Transverse colon (tissue), 4 donors: ENCODE data around the gene LPCAT1. TPM values are rescaled to one million over a fixed set of nuclear protein-coding genes. Genes with fewer than 3 reads are reported as not detected.

ENCODE experiments used
- DNase-seq: peaks from one replicate; pipeline ENCODE4 v3.0.0-alpha.2; 2019
- H3K27ac ChIP-seq, 4 donors: fragments of 200-600 bp; sonication (generic); 2 replicates each; pipeline ENCODE4 v1.5.1; 2016 to 2018; ENCODE audit warnings: inconsistent platforms in 4 of 4
- H3K27me3 ChIP-seq: fragments of 200-600 bp; sonication (generic); 2 replicates; pipeline ENCODE4 v1.5.1; 2017; ENCODE audit warnings: inconsistent platforms
- H3K36me3 ChIP-seq, 4 donors: fragments of 200-600 bp; sonication (generic); 2 replicates each; pipeline ENCODE4 v1.5.1; 2017 to 2019; ENCODE audit warnings: inconsistent platforms in 4 of 4
- H3K4me1 ChIP-seq, 4 donors: fragments of 200-600 bp; sonication (generic); 2 replicates each; pipeline ENCODE4 v1.5.1; 2017 to 2020; ENCODE audit warnings: inconsistent platforms in 4 of 4
- H3K4me3 ChIP-seq, 4 donors: fragments of 200-600 bp; sonication (generic); 1 replicate in 1 of 4; 2 replicates in 3 of 4; pipeline versions ENCODE4 v1.5.1 to v1.6.1; 2017 to 2019; ENCODE audit warnings: inconsistent platforms in 4 of 4
- H3K9me3 ChIP-seq, 2 donors: fragments of 200-600 bp; sonication (generic); 2 replicates each; pipeline ENCODE4 v1.5.1; 2017 to 2019; ENCODE audit warnings: inconsistent platforms in 2 of 2
- EP300 ChIP-seq: sonication (generic); formaldehyde crosslinking; IDR thresholded peaks from one replicate; pipeline ENCODE4 v1.6.1; 2017; ENCODE audit warnings: antibody characterized with exemption, low read depth
- POLR2A ChIP-seq: fragments of 450-650 bp; IDR thresholded peaks from one replicate; pipeline ENCODE4 v1.6.1; 2016; ENCODE audit warnings: antibody characterized with exemption, mild to moderate bottlenecking, moderate library complexity
- POLR2AphosphoS5 ChIP-seq, 3 donors: sonication (generic); formaldehyde crosslinking; IDR thresholded peaks; one replicate each; pipeline ENCODE4 v1.6.1; 2016; ENCODE audit warnings: antibody characterized with exemption in 3 of 3
- whole genome bisulfite sequencing, 2 donors: methylation state at CpG; one replicate each; pipeline ENCODE4 v1.1.5; 2018; ENCODE audit warnings: low coverage in 1 of 2; 5-methylcytosine and 5-hydroxymethylcytosine counted together
- in situ Hi-C, 4 donors: fragments of 200-750 bp; cut with MboI; loops; one replicate each; pipeline versions ENCODE4 v1.15.0 to v1.15.1; 2017; ENCODE audit warnings: low sequenced_read_pairs in 3 of 4, low pct_ligation_motif_present in 1 of 4, low pct_unique_long_range_greater_than_20kb in 1 of 4
- intact Hi-C: fragments of 100-400 bp; cut with DNase I; formaldehyde crosslinking; loops from one replicate; pipeline ENCODE4 v1.15.1; 2023; ENCODE audit warnings: low total_unique reads
- total RNA-seq, 4 donors: library from RNA; depleted of rRNA; stranded (reverse); fragments of >200 nt; gene quantifications; one replicate each; pipeline ENCODE4 v1.1.0, GENCODE V29; 2016
- TF ChIP-seq, protein P1 (sequence below), 5 experiments: fragments of 200-600 bp in 3 of 5; fragments of 450-650 bp in 2 of 5; sonication (generic) in 3 of 5; IDR thresholded peaks; 1 replicate in 2 of 5; 2 replicates in 3 of 5; pipeline ENCODE4 v1.5.1; 2016 to 2017; ENCODE audit warnings: antibody characterized with exemption in 5 of 5, inconsistent platforms in 3 of 5, mild to moderate bottlenecking in 2 of 5, moderate library complexity in 1 of 5

LPCAT1 gene
- total RNA-seq, 4 donors from 2014 or later = 10.0 to 50.5 (median 21.0) TPM

DNA sequence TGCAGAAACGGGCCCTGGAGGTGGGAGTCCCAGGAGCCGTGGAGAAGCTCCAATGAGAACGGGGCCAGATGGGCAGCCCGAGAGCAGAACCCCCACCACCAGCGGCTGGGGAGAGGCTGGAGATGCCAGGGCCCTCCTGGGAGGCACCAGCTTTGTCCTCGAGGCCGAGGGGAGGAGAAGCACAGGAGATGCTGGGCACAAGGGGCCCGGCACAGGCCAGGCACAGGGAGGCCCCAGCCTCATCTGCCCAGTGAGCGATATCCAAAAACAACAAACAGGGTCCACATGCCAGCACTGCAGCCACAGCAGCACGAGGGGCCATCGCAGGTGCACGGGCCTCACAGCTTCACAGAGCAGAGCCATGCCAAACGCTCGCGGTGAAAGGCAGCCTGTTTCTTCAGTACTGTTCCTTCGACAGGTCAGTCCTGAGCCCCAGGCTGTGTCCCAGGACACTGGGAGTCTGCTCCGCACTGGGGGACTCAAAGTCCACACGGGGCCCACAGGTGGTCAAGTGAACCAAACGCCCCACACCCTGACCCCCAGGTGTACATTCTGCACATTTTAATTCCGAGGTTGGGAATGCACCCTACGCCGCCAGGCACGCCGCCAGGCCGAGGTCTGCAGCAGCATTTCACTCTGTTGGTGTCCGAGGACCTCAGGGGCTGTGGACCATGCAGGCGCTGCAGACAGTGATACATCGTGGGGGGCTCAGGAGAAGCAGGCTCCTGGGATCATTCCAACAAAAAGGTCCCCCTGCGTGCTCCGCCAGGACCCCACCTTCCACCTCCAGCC lies 9.5 kb downstream of the LPCAT1 start:
- Histone ChIP-seq H3K4me1 (peaks cover 0 to 9% (median 0%) of the 10 kb centered on the region in 4 donors), H3K27me3 (no peaks in the 10 kb centered on the region), H3K27ac (no peak overlapping the region), H3K9me3 (no peaks in the 10 kb centered on the region), H3K36me3 (no peaks in the 10 kb centered on the region), H3K4me3 (no peak overlapping the region)
- intact Hi-C loops (no loop called here), in situ Hi-C loops (no loop called here)
- 92% methylated on average over 29 of the region's 30 CpGs; no CpG with 5 or more reads in 1 of the 2 donors for WGBS, 2 donors
- peak; percentile 4 for DNase-seq
- no peak for TF ChIP-seq EP300
- TF ChIP-seq POLR2A = no peak
- TF ChIP-seq, protein P1, sequence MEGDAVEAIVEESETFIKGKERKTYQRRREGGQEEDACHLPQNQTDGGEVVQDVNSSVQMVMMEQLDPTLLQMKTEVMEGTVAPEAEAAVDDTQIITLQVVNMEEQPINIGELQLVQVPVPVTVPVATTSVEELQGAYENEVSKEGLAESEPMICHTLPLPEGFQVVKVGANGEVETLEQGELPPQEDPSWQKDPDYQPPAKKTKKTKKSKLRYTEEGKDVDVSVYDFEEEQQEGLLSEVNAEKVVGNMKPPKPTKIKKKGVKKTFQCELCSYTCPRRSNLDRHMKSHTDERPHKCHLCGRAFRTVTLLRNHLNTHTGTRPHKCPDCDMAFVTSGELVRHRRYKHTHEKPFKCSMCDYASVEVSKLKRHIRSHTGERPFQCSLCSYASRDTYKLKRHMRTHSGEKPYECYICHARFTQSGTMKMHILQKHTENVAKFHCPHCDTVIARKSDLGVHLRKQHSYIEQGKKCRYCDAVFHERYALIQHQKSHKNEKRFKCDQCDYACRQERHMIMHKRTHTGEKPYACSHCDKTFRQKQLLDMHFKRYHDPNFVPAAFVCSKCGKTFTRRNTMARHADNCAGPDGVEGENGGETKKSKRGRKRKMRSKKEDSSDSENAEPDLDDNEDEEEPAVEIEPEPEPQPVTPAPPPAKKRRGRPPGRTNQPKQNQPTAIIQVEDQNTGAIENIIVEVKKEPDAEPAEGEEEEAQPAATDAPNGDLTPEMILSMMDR (IDR thresholded peaks at IDR 0.05) = no peak
- TF ChIP-seq POLR2AphosphoS5 (IDR thresholded peaks at IDR 0.05) = no peak

DNA sequence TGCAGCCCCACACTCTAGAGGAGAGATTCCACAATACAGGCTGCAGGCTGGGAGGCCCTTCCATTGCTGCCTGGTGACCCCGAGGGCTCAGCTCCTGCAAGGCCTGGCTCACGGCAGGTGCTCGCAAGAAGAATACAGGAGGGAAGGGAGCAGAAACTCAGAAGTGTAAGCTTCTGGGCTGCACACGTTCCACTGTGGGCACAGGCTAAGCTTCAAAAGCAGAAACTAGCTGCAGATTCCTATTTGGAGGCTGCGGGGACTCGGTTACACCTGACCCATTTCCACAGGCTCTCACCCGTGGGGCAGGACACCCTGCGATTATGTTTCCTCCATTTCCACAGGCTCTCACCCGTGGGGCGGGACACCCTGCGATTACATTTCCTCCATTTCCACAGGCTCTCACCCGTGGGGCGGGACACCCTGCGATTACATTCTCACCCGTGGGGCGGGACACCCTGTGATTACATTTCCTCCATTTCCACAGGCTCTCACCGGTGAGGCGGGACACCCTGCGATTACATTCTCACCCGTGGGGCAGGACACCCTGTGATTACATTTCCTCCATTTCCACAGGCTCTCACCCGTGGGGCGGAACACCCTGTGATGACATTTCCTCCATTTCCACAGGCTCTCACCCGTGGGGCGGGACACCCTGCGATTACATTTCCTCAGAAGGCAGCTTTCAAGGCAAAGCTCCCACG lies 10.3 kb downstream of the LPCAT1 start:
- Histone ChIP-seq H3K27me3 (no peaks in the 10 kb centered on the region), H3K9me3 (no peaks in the 10 kb centered on the region), H3K4me3 (no peak overlapping the region), H3K36me3 (no peaks in the 10 kb centered on the region), H3K4me1 (peaks cover 0 to 9% (median 0%) of the 10 kb centered on the region in 4 donors), H3K27ac (no peak overlapping the region)
- peak; percentile 5 for DNase-seq
- intact Hi-C loops (no loop called here), in situ Hi-C loops (no loop called here)
- TF ChIP-seq POLR2AphosphoS5 (IDR thresholded peaks at IDR 0.05) (no peak), EP300 (no peak)
- TF ChIP-seq, protein P1 (IDR thresholded peaks at IDR 0.05) = no peak
- WGBS, 2 donors = 74 to 78% methylated on average over 16 to 26 of the region's 26 CpGs

DNA sequence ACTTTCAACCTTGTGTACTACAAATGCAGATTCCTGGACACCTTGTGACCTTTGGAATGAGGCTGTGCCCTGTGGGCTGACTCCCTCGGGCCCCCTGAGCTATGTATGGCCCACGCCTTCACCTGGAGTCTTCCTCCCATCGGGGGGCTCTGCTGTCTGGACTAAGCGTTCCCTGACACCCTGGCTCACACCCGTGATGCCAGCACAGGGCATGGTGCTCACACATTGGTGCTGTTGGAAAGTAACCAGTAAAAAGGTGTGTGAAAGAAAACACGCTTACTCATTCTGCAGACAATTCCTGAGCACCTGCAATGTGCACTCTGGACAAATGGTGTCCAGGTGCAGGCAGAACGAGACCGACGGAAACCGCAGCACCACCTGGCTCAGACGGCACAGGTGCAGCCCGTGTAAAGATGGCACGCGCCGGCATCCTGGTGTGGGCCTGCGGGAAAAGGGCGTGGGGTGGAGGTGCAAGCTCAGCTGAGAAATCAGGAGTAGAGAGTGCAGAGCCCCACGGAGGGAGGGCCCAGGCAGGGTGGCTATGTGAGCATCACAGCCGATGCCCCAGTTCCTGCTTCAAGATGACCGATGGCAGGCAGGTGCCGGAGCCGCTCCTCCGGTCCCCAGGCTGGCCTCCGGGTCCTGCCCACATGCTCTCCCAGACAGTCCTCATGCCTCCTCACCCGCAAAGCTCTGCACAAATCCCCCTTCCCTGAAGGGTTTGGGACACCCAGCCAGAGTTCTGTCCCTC lies 11.0 kb downstream of the LPCAT1 start:
- Histone ChIP-seq H3K9me3 (no peaks in the 10 kb centered on the region), H3K4me3 (no peak overlapping the region), H3K4me1 (peaks cover 0 to 9% (median 0%) of the 10 kb centered on the region in 4 donors), H3K27ac (no peak overlapping the region), H3K36me3 (no peaks in the 10 kb centered on the region), H3K27me3 (no peaks in the 10 kb centered on the region)
- in situ Hi-C loops (no loop called here), intact Hi-C loops (no loop called here)
- TF ChIP-seq POLR2AphosphoS5 (IDR thresholded peaks at IDR 0.05) (no peak), EP300 (no peak), POLR2A (no peak)
- TF ChIP-seq, protein P1 (IDR thresholded peaks at IDR 0.05) = no peak
- 86% methylated on average over 22 of the region's 25 CpGs; no CpG with 5 or more reads in 1 of the 2 donors for WGBS, 2 donors
- peak; percentile 16 for DNase-seq
